Measurements from ENCODE around the gene NEDD4L.

NEDD4L gene

DNA sequence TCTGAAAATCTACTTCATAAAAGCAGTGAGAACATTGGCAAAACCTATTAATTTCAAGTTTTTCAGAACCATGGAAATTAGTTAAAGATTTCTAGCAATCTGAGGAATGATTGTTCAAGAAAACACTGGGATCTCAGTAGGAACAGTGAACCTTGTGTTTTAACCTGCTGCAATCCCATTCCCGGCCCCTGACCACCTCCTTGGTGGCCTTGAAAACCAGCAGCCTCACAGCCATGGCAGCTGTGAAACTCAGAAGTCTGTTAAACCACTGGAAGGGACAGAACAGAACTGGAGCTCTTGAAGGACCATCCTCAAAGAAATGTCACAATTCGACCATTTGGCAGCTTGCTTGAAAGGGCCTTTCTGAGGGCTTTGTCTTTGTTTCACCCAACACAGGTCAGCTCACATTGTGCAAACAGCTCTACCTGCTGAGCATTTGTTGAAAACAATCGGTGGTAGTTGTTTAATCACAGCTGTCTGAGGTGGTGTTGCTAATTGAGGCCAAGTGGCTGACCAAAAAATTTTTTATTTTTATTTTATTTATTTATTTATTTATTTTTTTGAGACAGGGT, 25.8 kb downstream of the NEDD4L start:
- in situ Hi-C loops (cut with MboI; ENCODE audit: low pct_unique_long_range_greater_than_20kb, low sequenced_read_pairs, unreplicated experiment) = no loop called here
- TF ChIP-seq, protein P1, sequence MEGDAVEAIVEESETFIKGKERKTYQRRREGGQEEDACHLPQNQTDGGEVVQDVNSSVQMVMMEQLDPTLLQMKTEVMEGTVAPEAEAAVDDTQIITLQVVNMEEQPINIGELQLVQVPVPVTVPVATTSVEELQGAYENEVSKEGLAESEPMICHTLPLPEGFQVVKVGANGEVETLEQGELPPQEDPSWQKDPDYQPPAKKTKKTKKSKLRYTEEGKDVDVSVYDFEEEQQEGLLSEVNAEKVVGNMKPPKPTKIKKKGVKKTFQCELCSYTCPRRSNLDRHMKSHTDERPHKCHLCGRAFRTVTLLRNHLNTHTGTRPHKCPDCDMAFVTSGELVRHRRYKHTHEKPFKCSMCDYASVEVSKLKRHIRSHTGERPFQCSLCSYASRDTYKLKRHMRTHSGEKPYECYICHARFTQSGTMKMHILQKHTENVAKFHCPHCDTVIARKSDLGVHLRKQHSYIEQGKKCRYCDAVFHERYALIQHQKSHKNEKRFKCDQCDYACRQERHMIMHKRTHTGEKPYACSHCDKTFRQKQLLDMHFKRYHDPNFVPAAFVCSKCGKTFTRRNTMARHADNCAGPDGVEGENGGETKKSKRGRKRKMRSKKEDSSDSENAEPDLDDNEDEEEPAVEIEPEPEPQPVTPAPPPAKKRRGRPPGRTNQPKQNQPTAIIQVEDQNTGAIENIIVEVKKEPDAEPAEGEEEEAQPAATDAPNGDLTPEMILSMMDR (IDR thresholded peaks at IDR 0.05; ENCODE audit: extremely low read depth, insufficient read depth, missing control alignments) = no peak
- DNase-seq (ENCODE audit: low spot score) = no peak

DNA sequence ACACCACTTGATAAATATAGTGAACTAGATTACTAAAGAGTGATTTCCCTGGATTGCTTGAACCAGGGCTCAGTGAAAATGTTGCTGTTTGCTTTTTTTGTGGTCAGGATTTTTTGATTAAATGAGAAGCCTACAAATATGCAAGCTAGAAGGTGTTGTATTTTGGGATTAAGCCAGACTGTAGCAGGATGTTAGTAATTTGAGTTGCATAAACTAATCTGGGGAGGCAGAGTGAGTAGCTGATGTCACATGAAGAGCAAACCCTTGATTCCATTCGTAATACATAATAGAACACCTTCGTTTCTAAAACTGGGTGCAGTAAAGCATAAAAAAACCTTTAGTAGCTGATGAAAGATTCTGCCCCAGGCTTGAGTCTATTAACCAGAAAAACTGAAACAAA, 32.0 kb downstream of the NEDD4L start:
- TF ChIP-seq, protein P1 (IDR thresholded peaks at IDR 0.05; ENCODE audit: extremely low read depth, insufficient read depth, missing control alignments) = no peak
- DNase-seq (ENCODE audit: low spot score) = no peak

DNA sequence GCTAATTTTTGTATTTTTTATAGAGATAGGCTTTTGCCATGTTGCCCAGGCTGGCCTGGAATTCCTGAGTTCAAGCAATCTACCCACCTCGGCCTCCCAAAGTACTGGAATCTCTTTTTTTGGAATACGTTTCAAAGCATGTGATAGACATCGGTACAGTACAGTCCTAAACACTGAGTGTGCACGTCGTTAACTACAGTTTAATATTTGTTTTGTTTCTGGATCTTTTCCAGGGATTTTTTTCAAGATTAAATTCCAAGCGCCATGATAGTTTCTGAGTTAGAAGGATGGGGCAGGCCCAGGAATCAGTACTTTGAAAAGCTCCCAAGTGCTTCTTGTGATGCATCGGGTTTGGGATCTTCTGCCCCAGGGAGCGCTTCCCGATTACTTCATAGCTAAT, 33.3 kb downstream of the NEDD4L start:
- TF ChIP-seq, protein P1 (IDR thresholded peaks at IDR 0.05; ENCODE audit: extremely low read depth, insufficient read depth, missing control alignments) = no peak
- in situ Hi-C loops (cut with MboI; ENCODE audit: low pct_unique_long_range_greater_than_20kb, low sequenced_read_pairs, unreplicated experiment) = no loop called here
- no peak for DNase-seq (ENCODE audit: low spot score)

More for the DNA sequence above, 32.0 kb downstream of the NEDD4L start:
- in situ Hi-C loops (cut with MboI; ENCODE audit: low pct_unique_long_range_greater_than_20kb, low sequenced_read_pairs, unreplicated experiment) = no loop called here

DNA sequence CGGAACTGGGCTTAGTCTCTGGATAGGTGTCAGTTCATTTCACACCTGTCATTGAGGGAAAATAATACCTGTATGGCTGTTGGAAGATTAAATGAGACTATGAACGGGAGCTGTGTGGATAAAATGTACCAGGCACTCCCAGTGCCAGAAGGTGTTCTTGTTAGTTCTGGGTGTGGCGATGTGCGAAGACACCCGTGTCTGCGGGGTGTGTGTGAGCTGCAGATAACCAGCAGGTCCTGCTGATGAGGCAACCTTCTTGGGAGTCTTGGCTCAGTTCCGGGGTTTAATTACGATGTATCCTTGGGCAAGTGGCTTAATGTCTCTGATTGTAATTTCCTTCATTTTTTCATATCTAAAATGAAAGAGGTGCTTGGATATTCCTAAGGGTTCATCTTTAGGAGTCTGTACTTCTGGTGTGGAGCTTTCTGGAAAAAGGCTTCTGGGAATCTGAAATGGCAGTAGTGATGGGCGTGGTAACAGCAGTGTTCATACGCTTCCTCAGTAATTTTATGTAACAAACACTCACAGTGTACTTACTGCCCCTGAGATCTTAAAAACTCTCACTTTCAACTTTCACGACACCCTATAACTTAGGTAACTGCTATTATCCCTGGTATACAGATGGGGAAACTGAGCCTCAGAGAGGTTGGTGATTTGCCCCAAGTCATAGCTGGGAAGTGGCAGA, 35.0 kb downstream of the NEDD4L start:
- in situ Hi-C loops (cut with MboI; ENCODE audit: low pct_unique_long_range_greater_than_20kb, low sequenced_read_pairs, unreplicated experiment) = no loop called here
- TF ChIP-seq, protein P1 (IDR thresholded peaks at IDR 0.05; ENCODE audit: extremely low read depth, insufficient read depth, missing control alignments) = no peak
- no peak for DNase-seq (ENCODE audit: low spot score)

DNA sequence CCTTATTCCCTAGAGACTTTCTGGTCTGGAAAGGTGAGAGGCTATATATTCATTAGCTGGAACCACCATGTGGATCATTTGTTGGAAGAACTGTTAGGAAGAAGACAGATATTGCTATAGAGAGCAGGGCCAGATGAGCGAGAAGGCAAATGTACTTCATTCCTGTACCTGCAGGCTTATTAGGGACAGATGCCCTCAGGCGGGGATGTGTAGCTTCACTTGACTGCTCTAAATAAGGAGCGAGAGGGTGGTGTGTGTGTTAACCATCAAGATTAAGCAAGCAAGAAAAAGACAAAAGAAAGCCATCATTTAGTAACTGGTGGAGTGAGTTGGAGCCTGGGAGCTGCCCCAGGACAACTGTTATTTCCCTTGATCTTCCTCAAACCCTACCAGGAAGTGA, 36.4 kb downstream of the NEDD4L start:
- in situ Hi-C loops (cut with MboI; ENCODE audit: low pct_unique_long_range_greater_than_20kb, low sequenced_read_pairs, unreplicated experiment) = no loop called here
- no peak for DNase-seq (ENCODE audit: low spot score)
- TF ChIP-seq, protein P1 (IDR thresholded peaks at IDR 0.05; ENCODE audit: extremely low read depth, insufficient read depth, missing control alignments) = no peak

DNA sequence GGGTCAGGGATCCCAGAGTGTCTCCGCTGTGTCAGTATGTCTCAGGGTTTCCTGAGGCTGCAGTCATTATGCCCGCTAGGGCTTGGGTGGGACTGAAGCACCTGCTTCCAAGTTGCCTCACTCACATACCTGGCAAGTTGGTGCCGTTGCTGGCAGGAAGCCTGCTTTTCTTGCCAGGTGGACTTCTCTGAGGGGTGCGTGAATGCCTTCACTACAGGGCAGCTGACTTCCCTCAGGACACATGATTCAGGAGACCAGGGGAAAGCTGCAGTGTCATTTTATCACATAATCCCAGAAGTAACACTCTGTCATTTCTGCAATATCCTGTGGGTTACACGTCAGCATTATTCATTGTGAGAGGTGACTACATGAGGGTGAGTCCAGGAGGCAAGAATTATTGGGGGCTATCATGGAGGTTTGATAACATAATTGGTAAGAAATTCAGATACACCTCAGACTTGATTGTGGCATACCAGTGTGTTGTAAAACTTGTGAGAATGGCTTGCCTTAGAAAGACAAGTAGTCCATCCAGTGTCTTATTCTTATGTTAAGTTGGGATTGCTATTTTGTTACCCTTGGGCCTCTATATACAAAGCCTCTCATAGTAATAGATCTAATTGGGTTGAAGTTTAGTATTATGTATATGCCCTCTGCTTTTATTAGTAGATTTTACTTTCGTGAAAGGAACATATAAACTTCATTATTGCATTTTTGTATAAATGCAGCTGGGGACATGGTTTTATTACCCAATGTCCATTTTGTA, 44.1 kb downstream of the NEDD4L start:
- TF ChIP-seq, protein P1 (IDR thresholded peaks at IDR 0.05; ENCODE audit: extremely low read depth, insufficient read depth, missing control alignments) = no peak
- no peak for DNase-seq (ENCODE audit: low spot score)
- in situ Hi-C loops (cut with MboI; ENCODE audit: low pct_unique_long_range_greater_than_20kb, low sequenced_read_pairs, unreplicated experiment) = no loop called here

All from GM13977 (cell line).